GM19467 (cell line): Measurements from ENCODE around the gene COX6A2.

Source experiments
- ATAC-seq: cut with Tn5 transposase; IDR thresholded peaks from one replicate; pipeline ENCODE4 v1.9.1; 2021; ENCODE audit warnings: mild to moderate bottlenecking, moderate library complexity; ENCODE audit not compliant: unreplicated experiment

The COX6A2 gene

DNA sequence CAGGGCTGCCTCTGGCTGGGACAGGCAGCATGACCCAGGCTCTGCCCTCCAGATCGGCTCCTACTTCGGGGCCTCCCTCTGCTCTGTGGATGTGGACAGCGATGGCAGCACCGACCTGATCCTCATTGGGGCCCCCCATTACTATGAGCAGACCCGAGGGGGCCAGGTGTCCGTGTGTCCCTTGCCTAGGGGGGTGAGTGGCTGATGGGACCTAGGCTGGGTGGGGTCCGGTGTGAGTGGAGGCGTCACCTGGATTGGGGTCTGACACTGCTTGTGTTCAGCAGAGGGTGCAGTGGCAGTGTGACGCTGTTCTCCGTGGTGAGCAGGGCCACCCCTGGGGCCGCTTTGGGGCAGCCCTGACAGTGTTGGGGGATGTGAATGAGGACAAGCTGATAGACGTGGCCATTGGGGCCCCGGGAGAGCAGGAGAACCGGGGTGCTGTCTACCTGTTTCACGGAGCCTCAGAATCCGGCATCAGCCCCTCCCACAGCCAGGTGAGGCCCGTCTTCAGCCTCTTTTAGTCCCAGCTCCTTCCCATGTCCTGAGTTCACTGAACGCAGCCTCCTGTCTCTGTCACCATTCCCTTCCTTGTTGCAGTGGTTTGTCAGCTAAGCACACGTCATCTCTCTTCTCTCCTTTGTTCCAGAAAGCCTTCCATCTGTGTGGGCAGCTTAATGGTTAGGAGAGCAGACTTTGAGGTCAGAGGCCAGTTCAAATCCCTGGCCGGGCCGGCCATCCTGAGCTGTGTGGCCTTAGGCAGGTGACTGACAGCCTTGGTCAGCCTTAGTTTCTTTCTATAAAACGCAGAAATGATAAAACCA, 16.9 kb downstream of the COX6A2 start:
- ATAC-seq = no peak

DNA sequence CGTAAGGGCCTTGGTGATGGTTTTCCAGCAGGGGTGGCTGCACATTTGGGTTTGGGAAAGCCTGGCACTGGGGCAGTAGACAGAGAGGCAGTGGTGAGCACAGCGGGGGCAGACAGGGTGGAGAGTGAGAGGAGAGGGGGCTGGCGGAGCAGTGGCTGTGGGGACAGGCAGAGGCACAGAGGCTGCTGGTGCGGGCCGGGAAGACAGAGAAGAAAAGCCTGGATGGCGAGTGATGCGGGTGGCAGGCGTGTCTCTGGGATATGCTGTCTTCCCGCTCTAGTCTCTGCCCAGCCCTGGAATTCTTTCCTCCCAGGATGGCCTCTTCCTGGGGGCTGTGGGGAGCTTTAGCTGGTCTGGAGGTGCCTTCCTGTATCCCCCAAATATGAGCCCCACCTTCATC, 18.1 kb downstream of the COX6A2 start:
- no peak for ATAC-seq

DNA sequence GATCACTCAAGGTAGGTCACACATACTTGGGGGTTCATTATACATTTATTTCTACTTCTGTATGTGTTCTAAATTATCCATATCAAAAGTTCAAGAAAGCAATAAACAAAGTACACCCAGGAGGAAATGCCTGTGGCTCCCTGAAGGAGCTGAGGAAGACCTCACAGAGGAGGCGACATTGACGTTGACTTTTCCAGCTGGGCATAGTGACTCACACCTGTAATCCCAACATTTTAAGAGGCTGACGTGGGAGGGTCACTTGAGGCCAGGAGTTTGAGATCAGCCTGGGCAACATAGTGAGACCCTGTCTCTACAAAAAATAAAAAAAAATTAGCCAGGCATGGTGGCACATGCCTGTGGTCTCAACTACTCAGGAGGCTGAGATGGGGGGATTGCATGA, 18.7 kb downstream of the COX6A2 start:
- no peak for ATAC-seq

DNA sequence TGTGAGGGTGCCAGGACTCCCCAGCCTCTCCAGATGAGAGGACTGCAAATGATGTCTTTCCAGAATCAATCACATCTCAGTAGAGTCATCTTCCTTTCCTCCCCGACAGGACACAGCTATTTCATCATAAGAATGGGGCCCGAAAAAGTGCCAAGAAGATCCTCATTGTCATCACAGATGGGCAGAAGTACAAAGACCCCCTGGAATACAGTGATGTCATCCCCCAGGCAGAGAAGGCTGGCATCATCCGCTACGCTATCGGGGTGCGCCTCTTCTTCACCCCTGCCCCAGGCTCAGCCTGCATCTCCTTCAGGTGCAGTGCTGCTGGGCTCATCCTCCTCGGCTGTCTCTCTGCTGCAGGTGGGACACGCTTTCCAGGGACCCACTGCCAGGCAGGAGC, 20.8 kb downstream of the COX6A2 start:
- no peak for ATAC-seq

DNA sequence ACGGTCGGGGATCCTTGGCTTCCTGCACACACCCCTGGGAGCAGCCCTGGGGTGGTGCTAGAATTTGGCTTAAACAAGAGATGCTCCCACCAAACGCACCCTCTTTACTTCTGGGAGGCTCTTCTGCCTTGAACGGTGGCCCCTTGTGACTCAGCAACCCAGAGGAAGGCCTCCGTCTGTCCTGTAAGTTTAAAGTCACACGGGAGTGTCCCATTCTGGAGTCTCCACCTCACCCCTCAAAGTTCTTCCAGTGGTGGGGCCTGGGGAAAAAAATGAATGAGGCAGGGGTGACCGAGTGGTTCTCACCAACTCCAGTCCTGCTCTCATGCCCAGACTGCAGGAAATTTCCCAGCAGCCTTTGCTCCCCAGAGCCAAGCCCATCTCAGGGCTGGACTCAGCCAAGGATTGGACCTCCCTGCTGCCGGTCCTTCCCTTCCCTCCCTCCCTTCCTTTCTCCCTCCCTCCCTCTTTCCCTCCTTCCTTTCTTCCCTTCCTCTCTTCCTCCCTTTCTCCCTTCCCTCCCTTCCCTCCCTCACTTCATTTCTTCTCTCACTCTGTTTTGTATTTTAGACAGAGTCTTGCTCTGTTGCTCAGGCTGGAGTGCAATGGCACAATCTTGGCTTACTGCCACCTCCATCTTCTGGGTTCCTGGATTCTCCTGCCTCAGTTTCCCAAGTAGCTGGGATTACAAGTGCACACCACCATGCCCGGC, 23.7 kb downstream of the COX6A2 start:
- no peak for ATAC-seq

DNA sequence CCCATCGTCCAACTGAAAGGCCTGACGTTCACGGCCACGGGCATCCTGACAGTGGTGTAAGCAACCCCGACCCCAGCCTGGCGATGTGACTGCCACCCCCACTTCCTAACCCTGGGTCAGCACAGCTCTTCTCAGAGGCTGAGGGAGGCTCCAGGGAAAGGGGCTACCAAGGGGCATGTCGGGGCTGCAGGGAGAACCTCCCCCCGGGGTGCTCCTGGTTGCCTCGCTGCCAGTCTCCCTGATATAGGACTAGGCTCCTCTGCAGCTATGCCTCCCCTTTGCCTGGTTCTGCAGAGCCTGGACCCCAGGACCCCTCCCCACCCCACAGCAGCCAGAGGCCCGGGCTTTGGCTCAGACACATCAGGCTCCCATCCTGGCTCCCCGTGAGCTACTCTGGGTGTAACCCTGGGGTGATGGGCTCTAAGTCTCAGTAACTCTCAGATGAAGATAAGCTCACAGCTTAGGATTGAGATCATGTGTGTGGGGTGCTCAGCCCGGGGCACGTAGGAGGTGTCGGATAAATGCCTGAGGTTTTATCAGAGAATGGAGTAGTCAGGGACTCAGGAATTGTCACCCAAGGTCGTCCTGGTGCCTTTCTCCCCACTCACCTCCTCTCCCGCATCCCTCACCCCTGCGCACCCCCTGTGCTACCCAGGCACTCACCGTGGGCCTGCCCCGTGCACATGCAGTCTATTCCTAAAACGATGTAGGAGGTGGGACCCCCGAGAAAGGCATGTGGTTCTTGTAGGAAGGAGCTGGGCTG, 24.4 kb downstream of the COX6A2 start:
- ATAC-seq = no peak

DNA sequence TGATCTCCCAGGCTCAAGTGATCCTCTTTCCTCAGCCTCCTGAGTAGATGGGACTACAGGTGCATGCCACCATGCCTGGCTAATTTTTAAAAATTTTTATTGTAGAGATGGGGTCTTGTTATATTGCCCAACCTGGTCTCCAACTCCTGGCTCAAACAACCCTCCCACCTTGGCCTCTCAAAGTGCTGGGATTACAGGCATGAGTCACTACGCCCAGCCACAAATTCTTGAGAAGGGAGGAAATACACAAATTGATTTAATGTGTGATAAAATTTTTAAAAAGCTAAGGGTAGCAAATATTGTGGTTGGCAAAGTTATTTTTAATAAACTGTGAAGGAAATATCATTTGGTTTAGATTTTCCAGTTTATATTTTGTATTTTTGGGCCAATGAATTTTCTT, 25.5 kb downstream of the COX6A2 start:
- ATAC-seq = no peak

DNA sequence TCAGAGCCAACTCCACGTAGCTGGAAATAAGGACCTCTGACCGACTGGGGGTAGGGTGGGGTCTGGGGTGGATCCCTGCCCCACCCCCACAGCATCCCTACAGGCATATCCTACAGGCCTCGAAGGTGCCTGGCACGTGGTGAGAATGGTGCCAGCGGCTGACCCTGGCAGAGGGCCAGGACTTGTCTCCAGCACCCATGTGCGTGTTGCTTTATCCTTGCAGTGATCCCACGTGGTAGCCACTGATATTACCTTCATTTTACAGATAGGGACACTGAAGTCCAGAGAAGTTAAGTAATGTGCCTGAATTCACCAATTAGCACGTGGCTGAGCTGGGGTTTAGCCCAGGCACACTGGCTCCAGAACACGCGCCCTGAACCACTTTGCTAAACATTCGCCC, 26.7 kb downstream of the COX6A2 start:
- no peak for ATAC-seq

DNA sequence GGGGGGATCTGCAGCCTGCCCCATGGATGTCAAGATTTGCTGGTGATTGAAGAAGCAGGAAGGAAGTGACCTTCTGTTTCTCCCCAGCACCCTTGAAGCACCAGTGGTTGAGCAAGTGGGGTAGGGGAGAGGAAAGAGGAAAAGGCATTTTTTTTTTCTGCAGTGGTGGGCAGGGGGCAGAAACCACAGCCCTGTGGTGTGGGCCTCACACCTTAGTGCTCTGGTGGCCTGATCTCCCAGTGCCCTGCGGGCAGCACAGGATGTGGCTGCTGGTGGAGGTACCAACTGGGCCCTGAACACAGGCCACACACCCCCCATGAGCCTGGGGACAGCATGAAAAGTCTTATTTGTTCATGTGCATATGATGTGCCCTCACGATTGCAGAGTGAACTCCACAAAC, 28.0 kb downstream of the COX6A2 start:
- ATAC-seq = no peak

DNA sequence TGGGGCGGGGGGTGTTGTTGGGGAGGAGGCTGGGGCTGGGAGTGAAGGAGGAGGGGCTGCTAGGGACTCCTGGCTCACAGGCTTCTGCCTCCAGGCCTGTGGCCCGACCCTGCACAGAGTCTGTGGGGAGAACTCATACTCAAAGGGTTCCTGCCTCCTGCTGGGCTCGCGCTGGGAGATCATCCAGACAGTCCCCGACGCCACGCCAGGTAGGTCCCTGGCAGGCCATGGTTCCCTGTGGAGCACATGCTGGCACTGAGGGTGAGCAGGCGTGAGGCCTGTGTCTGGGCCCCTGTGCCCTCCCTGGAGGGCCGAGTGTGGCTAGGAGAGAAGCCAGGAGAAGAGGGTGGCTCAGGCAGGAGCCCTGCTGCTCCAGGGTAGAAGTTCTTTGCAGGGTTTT, 30.5 kb downstream of the COX6A2 start:
- ATAC-seq = no peak

DNA sequence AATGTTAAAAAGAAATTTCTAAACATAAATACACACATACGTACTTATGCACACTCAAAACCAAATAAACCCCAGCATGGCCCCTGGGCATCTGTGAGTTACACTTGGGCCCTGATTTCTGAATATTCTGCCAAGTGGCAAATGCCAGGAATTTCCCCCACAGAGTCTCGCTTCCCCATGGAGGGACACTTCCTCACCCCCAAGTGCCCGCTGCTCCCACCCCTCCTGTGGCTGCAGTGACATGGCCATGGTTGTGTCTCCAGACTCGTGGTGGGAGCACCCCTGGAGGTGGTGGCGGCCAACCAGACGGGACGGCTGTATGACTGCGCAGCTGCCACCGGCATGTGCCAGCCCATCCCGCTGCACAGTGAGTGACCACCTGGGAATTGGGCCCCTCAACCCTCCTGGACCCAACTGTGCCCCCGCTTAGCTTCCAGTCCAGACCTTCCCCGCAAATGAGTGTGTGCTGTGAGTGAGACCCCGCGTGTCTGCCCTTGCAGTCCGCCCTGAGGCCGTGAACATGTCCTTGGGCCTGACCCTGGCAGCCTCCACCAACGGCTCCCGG, 31.0 kb downstream of the COX6A2 start:
- no peak for ATAC-seq

DNA sequence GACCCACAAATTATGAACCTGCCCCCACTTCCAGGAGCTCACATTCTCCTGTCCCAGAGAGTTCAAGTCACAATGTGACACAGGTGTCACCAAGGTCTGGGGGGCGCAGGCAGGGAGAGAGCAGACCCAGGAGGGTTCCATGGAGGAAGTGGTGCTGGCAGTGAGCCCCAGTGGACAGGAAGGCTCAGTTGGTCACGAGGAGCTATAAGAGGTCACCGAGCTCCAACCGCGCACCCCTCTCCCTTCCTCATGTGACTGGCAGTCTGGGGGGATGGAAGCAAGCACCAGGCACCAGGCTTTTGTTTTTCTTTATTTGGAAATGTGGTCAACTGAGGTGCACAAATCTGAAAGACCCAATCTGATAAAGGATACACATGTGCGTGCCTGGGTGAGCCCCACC, 32.5 kb downstream of the COX6A2 start:
- no peak for ATAC-seq

DNA sequence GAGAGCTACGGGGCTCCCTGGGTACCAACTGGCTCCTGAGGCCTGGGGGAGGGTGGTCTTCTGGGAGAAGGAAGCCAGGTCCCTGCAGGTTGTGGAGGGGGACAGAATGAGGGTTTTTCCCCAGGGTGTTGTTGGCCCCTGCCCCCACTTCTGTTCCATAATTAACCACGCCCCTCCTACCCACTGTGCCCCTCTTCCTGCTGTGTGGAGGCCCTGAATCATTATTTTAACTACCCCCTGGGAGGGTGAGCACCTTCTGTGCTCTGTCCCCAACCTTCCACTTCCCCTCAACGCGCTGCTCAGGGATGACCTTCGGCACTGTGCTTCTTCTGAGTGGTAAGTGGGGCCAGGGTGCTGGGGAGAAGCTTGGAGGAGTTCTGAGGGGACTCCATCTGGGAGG, 35.1 kb downstream of the COX6A2 start, which contains the start of gene ITGAD:
TSS of gene ITGAD (plus strand) at position 280 of the 400 bp plus-strand sequence. CDS start at position 306, 26 bp downstream.
- no peak for ATAC-seq

DNA sequence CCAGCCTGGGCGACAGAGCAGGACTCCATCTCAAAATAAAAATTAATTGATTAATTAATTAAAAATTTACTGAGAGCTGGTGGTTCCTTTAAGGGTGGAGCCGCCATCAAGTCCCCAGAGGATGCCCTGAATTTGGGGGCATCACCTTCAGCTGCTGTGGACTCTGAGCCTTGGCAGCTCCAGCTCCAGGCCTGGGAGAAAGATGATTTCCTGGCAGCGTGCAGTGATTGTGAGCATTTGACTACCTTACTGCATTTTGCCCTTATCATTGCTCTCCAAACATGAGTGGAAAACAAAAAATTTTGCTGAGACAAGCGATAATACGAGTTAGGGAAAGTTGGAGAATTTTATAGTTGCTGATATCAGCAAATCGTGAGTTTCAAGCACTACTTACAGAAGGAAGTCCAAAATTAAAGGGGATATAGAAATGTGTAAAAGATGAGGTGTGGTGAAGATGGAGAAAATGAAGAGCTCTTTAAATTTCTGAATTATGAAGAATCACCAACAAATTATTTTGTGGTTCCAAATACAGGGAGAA, 37.6 kb downstream of the COX6A2 start:
- ATAC-seq = no peak

DNA sequence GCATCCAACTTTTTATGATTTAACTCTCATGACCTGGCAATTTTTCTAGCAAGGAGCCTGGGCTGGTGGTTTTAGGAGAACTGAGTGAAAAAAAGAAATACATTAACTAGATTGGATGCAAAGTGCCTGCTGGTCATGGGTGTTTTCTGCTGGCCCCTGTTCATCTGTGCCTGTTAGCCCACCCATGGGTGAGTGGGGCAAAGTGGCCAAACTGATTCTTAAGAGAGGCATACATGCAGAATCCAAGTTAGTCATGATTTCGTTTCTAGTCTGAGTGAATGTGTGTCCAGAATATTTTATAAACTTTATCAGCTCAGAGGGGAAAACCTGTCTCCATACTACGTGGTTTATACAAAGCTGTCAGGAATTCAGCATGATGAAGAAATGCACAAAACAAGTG, 39.6 kb downstream of the COX6A2 start:
- ATAC-seq = no peak

DNA sequence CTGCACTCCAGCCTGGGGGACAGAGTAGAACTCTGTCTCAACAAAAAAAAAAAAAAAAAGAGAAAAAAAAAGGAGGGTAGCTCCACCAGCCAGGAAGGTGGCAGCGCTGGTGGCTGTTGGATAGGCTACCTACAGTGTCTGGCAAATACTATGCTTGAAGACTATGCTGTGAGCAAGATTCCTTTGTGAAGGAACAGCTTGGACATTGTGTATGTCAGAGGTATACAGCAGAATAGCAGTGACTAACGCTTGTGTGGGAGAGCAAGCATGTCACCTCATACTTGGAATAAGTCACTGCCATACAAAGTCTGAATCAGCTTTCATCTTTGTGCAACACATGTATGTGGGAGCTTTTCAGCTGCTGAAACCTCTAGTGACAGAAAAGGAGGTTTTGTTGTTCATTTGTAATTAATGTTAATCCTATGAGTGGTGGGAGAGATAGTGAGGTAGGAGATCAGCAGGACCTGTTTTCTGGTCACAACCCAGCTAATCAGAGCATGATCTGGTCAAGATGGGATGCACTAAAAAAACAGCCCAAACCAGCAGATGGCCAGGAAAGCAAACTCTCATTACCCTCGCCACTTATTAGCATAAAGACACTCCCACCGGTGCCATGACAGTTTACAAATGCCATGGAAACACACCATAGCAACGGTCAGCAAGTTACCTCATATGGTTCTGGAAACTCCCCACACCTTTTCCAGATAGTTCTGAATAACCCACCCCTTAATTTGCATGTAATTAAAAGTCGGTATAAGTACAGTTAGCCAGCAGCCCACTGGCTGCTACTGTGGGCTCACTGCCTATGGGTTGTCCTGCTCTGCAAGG, 41.8 kb downstream of the COX6A2 start:
- ATAC-seq = no peak

DNA sequence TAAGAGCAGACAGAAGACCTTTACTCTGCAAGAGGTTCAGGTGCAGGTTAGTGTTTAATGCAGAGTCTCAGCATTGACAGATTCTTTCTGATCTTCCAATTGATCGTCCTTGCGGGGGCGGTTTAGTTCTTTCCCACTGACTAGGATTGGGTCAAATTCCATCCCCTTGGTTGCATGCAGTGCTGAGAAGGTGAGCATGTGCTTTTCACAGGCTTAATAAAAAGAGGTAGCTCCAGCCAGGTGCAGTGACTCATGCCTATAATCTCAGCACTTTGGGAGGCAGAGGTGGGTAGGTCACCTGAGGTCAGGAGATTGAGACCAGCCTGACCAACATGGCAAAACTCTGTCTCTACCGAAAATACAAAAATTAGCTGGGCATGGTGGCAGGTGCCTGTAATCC, 42.5 kb downstream of the COX6A2 start:
- ATAC-seq = no peak

DNA sequence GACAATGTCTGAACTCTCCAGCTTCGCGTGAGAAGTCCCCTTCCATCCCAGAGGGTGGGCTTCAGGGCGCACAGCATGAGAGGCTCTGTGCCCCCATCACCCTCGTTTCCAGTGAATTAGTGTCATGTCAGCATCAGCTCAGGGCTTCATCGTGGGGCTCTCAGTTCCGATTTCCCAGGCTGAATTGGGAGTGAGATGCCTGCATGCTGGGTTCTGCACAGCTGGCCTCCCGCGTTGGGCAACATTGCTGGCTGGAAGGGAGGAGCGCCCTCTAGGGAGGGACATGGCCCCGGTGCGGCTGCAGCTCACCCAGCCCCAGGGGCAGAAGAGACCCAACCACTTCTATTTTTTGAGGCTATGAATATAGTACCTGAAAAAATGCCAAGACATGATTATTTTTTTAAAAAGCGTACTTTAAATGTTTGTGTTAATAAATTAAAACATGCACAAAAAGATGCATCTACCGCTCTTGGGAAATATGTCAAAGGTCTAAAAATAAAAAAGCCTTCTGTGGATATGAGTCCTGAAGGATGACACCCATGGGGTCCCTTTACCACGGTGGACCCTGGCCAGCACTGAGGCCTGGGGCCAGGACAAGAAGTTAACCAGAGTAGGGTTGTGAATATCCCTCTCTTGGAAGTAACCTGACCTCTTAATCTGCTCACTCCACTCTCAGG, 45.5 kb downstream of the COX6A2 start:
- ATAC-seq = peak; percentile 56

DNA sequence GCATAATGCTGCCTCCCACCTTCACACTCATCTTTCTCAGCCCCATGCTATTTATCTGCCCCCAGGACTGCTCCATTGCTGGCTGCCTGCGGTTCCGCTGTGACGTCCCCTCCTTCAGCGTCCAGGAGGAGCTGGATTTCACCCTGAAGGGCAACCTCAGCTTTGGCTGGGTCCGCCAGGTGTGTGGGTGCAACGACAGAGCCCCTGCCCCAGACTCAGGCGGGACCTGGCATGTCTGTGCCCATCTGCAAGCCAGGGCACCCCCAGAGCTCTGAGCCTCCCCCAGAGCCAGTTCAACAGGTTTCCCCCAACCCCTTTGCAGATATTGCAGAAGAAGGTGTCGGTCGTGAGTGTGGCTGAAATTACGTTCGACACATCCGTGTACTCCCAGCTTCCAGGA, 48.0 kb downstream of the COX6A2 start:
- ATAC-seq = no peak
